Measurements from ENCODE around the gene SHC1.

SHC1 gene

DNA sequence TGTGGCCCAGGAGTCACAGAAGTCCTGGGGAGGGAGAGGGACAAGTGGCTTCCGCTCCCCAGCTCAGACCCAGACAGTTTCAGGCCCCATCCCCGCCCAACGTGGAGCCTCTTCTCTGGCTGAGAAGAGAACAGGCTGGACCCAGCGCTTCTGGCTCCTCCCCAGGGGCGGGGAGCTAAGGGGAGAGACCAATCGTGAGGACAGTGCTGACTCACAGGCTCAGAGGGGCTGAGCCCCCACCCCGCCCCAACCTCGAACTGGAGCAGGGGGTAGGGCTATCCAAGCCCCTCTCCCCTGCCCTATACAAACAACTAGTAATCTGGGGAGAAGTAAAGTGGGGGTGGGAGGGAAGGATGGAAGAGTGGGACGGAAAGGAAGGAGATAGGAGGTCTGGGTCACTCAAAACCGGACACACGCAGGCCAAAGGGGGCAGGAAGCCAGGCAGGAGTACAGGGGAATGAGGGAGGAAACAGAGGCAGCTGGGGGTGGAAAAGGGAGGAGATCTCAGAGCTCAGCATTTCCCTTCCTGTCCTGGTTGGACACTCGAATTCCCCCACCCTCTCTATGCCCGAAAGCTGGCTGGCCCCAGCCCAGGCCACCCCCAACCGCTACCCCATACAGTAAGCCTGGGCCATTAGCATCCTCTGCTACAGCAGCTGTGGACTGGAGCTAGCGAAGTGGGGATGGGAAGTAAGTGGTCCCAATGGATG is at the start of gene SHC1:
SHC1 (minus strand) TSS at position 117 of the 710 bp plus-strand sequence. CDS start 221 bp downstream, outside the sequence.
- peak; percentile 95 for FAIRE-seq

GRCh38 chr1:155019377-155020245 is 49.1 kb upstream of the SHC1 start:
- no peak for FAIRE-seq

GRCh38 chr1:155018617-155019348 is 48.2 kb upstream of the SHC1 start:
- no peak for FAIRE-seq

GRCh38 chr1:155017946-155018316 is 47.4 kb upstream of the SHC1 start:
- FAIRE-seq: no peak

GRCh38 chr1:155017041-155017945 is 46.7 kb upstream of the SHC1 start:
- peak; percentile 95 for FAIRE-seq

- no peak for FAIRE-seq
These were observed 45.8 kb upstream of the SHC1 start for GRCh38 chr1:155016231-155016831.

- FAIRE-seq: no peak
These were observed 45.1 kb upstream of the SHC1 start for GRCh38 chr1:155015527-155016230.

- no peak for FAIRE-seq
These were observed 44.4 kb upstream of the SHC1 start for GRCh38 chr1:155014709-155015508.

GRCh38 chr1:155013632-155014031 is 43.1 kb upstream of the SHC1 start:
- FAIRE-seq: no peak

GRCh38 chr1:155012776-155013602 is 42.4 kb upstream of the SHC1 start:
- no peak for FAIRE-seq

GRCh38 chr1:155012026-155012546 is 41.5 kb upstream of the SHC1 start:
- no peak for FAIRE-seq

- FAIRE-seq: no peak
These were observed 41.0 kb upstream of the SHC1 start for GRCh38 chr1:155011437-155012025.

- no peak for FAIRE-seq
These were observed 40.5 kb upstream of the SHC1 start for GRCh38 chr1:155011004-155011416.

DNA sequence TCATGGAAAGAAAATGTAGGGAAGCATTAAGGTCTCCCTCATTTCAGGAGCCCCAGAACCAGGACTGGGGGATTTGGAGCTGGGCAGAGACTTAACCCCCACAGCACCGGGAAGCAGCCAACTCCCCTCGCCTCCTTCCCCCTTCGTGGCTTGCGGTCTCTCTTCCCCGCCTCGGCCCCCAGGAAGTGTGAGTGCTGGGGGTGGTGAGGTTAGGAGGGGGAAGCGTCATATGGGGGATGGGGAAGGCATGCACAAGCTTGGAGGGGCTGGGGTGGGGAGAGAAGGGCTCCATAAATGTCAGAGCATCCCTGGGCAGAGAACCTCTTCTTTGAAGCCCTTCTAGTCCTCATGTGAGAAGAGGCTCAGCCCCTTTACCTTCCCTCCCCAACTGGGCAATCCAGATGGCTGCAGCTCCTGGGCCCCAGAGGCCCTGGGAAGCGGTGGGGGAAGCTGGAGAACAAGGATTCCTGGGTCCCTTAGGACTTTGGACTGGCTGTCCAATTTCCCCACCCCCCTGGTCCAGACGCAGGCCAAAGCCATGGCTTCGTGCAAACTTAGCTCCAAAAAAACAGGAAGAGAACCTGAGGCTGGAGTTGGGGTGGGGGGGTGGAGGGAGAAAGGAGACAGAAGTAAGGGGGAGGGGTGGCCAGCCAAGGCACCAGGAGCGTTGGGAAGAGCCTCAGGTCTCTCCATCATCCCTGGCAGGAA is 39.8 kb upstream of the SHC1 start:
- no peak for FAIRE-seq

- FAIRE-seq: no peak
These were observed 39.2 kb upstream of the SHC1 start for GRCh38 chr1:155009742-155010141.

DNA sequence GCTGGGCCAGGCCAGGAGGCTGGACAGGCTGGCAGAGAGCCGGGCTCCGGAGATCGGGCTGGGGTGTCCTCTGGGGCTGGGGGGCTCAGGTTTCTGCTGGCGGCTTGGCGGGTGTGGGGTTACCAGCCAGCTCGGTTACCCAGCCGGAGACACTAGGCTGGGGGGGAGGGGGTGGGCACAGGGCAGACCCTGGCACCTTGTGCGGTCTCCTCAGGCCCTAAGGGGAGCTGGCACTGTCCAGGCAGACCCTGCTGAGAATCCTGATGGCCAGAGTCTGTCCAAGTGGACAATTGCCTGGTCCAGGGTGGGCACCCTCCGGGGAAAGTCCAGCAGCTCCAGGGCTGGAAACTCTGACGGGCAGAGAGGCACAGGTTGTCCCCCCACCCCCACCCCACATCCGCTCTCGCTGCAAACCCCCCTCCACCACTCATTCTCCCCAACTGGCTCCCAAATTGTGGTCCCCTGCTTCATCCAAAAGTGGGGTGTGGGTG is 38.7 kb upstream of the SHC1 start:
- no peak for FAIRE-seq

DNA sequence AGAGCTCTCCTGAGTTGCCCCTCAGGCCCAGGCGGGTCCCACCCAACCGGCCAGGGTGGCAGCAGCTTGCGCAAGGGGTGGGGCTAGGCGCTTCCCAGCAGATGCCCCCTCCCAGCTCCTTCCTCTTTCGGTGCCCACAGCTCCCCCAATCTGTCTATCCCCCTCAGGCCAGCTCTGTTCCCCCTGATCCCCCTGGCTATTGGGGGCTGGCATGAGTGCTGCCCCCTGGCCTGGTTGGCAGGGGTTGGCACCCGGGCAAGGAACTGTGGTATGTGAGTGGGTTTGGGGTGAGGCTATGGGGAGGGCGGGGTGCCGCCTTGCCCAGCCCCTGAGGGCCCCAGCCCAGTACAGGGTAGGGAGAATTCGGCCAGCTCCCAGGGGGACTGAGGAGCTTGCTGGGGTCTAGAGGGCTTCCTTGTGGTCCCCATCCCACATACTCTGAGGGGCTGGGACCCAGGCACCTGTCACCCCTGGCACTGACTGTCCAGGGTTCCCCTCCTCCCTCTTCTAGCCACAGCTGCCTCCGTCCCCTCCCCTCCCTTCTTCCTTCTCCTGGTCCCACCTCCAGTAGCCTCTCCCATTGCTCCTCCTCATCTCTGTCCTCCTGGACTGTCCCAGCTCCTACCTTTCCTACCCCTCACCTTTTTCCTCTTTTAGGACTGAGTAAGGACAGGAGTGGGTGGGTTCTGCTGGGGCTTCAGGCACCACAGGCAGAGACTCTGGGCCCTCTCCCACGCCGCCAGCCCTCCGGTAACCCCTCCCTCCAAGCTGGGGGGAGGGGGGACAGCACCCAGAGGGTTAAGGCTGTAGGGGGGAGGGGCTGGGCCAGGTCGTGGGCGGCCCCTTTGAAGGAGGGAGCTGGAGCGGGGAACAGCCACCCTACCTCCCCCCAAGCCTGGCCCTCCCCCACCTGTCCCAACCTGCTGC is 37.7 kb upstream of the SHC1 start:
- no peak for FAIRE-seq

Data from G401.6 (cell line).